ENCODE data around the gene TCF12. TPM values are rescaled to one million over a fixed set of nuclear protein-coding genes. Genes with fewer than 3 reads are reported as not detected.
A peak's percentile ranks its signal among the peaks of the same experiment; 100 is the strongest.

The TCF12 gene
- total RNA-seq, 1 experiment from 2014 or later = 76.7 TPM

DNA sequence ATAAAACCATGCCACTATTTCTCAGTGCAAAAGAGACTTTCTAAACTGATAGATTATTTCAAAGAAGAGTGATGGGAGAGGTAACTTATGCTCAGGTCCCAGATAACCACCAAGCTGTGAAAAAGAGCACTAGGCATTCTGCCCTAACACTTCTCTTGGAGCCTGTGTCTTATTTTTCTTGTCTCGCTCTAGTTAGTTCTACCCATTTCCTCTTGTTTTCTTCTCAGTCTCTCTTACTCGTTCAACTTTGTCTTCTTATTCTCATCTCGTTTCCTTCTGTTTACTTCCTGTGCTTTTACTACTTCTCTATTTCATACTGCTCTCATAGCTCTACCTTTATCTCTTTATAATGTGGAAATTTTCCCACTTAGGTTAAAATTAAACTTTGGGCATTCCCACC lies 366.1 kb downstream of the TCF12 start:
- H4K5ac ChIP-seq (ENCODE audit: insufficient read length, low read depth, low read length) = no peak overlapping the region
- H3K36me3 Mint-ChIP-seq (ENCODE audit: insufficient read depth in 1 of 3, low read depth in 3 of 3) = peaks cover 35 to 64% (median 63%) of the 10 kb centered on the region in 3 experiments
- H3K27ac Mint-ChIP-seq = peak overlapping the region in 2 of 3 experiments; percentile 15 to 19; a peak in 3 of 7 replicates
- H2AFZ ChIP-seq (ENCODE audit: low read length) = no peak overlapping the region
- no peaks in the 10 kb centered on the region for H3K27me3 ChIP-seq (ENCODE audit: insufficient read depth, low read length)
- no peaks in the 10 kb centered on the region for H3K79me1 ChIP-seq (ENCODE audit: insufficient read depth, low read depth, low read length, poor library complexity, severe bottlenecking)
- no peak overlapping the region for H3K4ac ChIP-seq (ENCODE audit: low read depth, low read length)
- H3K9ac ChIP-seq (ENCODE audit: extremely low read depth, insufficient read length, low read length) = no peak overlapping the region
- TF ChIP-seq, protein P1, sequence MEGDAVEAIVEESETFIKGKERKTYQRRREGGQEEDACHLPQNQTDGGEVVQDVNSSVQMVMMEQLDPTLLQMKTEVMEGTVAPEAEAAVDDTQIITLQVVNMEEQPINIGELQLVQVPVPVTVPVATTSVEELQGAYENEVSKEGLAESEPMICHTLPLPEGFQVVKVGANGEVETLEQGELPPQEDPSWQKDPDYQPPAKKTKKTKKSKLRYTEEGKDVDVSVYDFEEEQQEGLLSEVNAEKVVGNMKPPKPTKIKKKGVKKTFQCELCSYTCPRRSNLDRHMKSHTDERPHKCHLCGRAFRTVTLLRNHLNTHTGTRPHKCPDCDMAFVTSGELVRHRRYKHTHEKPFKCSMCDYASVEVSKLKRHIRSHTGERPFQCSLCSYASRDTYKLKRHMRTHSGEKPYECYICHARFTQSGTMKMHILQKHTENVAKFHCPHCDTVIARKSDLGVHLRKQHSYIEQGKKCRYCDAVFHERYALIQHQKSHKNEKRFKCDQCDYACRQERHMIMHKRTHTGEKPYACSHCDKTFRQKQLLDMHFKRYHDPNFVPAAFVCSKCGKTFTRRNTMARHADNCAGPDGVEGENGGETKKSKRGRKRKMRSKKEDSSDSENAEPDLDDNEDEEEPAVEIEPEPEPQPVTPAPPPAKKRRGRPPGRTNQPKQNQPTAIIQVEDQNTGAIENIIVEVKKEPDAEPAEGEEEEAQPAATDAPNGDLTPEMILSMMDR (conservative IDR thresholded peaks at IDR 0.05) = no peak
- peaks cover 6% of the 10 kb centered on the region; the same call in 1 of the 2 replicates for H3K4me1 ChIP-seq (ENCODE audit: insufficient read depth, low read length)
- H3K9me3 ChIP-seq (ENCODE audit: control insufficient read depth, low read depth, low read length) = no peaks in the 10 kb centered on the region
- H3K56ac ChIP-seq (ENCODE audit: insufficient read length, low read depth, low read length) = no peak overlapping the region
- DNase-seq = no peak
- no CpG with 5 or more reads among the region's 3 CpGs for WGBS (ENCODE audit: extremely low coverage, insufficient read length, low lambda C conversion rate)
- H3T11ph ChIP-seq (ENCODE audit: low read length) = no peak overlapping the region
- no peak overlapping the region for H2BK15ac ChIP-seq (ENCODE audit: low read depth, low read length)
- H4K20me1 ChIP-seq (ENCODE audit: control insufficient read depth, insufficient read depth, insufficient read length) = no peaks in the 10 kb centered on the region
- no peak overlapping the region for H2BK12ac ChIP-seq (ENCODE audit: insufficient read length, low read depth, low read length)
- no peaks in the 10 kb centered on the region for H3K23me2 ChIP-seq (ENCODE audit: insufficient read length, low read depth, low read length, poor library complexity, severe bottlenecking)
- no peak overlapping the region for H3K4me3 Mint-ChIP-seq
- H3K9me3 Mint-ChIP-seq = no peaks in the 10 kb centered on the region
- H4K91ac ChIP-seq (ENCODE audit: insufficient read length, low read depth, low read length) = no peak overlapping the region
- no peak overlapping the region for H3K27ac ChIP-seq (ENCODE audit: insufficient read length, low read depth, low read length)
- H2BK20ac ChIP-seq (ENCODE audit: low read depth, low read length, poor library complexity, severe bottlenecking) = no peak overlapping the region
- peaks cover 24 to 25% of the 10 kb centered on the region in 2 experiments for H3K4me1 Mint-ChIP-seq
- H3K14ac ChIP-seq (ENCODE audit: insufficient read depth, low read length) = no peak overlapping the region
- H2BK5ac ChIP-seq (ENCODE audit: insufficient read length, low read length) = no peak overlapping the region
- no peak overlapping the region for H2AK5ac ChIP-seq (ENCODE audit: insufficient read length, low read length)
- H2BK120ac ChIP-seq (ENCODE audit: low read depth, low read length, poor library complexity, severe bottlenecking) = no peak overlapping the region
- H3K79me2 ChIP-seq (ENCODE audit: insufficient read depth, low read length) = no peaks in the 10 kb centered on the region
- no peak overlapping the region for H3K18ac ChIP-seq (ENCODE audit: insufficient read length, low read depth, low read length)
- H4K8ac ChIP-seq (replicated peaks; ENCODE audit: insufficient read length, low read depth, low read length) = no peak overlapping the region
- H3K4me2 ChIP-seq (ENCODE audit: insufficient read depth, insufficient read length, low read length) = no peak overlapping the region
- H3K27me3 Mint-ChIP-seq (ENCODE audit: low read depth) = no peaks in the 10 kb centered on the region
- H3K23ac ChIP-seq (ENCODE audit: insufficient read length, low read depth, low read length) = no peak overlapping the region

All from H9 (cell line).